HepG2 (cell line): ENCODE data around the gene KDM5A. TPM values are rescaled to one million over a fixed set of nuclear protein-coding genes. Genes with fewer than 3 reads are reported as not detected.

Source experiments
- ATAC-seq: fragments of 200-7000 bp; cut with Tn5 transposase; 3 replicates; pipeline ENCODE4 v1.9.1; 2020; ENCODE audit warnings: mild to moderate bottlenecking, moderate library complexity
- BruUV-seq: library from RNA; stranded (reverse); fragments of 400-500 nt; replicated peaks from 2 replicates; lab custom pipeline; 2021; lab: Mats Ljungman, UMichigan
- CTCF ChIA-PET: fragments of 300-600 bp; formaldehyde crosslinking; extraction: SDS; loops from one replicate; lab custom pipeline; 2021; ENCODE audit warnings: low total read pairs, inconsistent platforms, low intra/inter-chr PET ratio; lab: Yijun Ruan, JAX
- POLR2A ChIA-PET: fragments of 350-600 bp; sonication (Branson Sonifier 250); formaldehyde crosslinking; loops from one replicate; lab custom pipeline; 2020; ENCODE audit warnings: antibody characterized with exemption, inconsistent platforms; lab: Yijun Ruan, JAX
- DNase-seq: peaks from one replicate; pipeline ENCODE4 v3.0.0-alpha.2; 2015; ENCODE audit warnings: low spot score
- FAIRE-seq: peaks from 3 replicates; lab custom pipeline; 2011; peaks lifted over from hg19 to GRCh38; lab: Jason Lieb, UNC
- H2AFZ ChIP-seq: one replicate; pipeline ENCODE4 v1.6.1; 2011; ENCODE audit warnings: low read length, inconsistent platforms
- H3K27ac ChIP-seq: fragments of 300-600 bp; 3 replicates; pipeline ENCODE4 v1.8.0; 2011; ENCODE audit warnings: mixed run types, mild to moderate bottlenecking, mixed read lengths, low read length, inconsistent platforms; ENCODE audit not compliant: insufficient read depth; ENCODE audit errors: extremely low read length
- H3K27me3 ChIP-seq, 2 experiments: fragments of 200-600 bp in 1 of 2; 2 replicates in 1 of 2; 3 replicates in 1 of 2; pipeline versions ENCODE4 v1.6.0 to v1.8.0; 2011; ENCODE audit warnings: low read length in 2 of 2, mild to moderate bottlenecking in 2 of 2, moderate library complexity in 2 of 2, inconsistent platforms in 1 of 2; ENCODE audit not compliant: insufficient read depth in 2 of 2, control insufficient read depth in 1 of 2
- H3K36me3 ChIP-seq, 2 experiments: fragments of 200-600 bp in 1 of 2; replicated peaks in 1 of 2; 2 replicates in 1 of 2; 3 replicates in 1 of 2; pipeline versions ENCODE4 v1.5.1 to v1.8.0; 2011; ENCODE audit warnings: low read length in 2 of 2, inconsistent platforms in 1 of 2; ENCODE audit not compliant: insufficient read depth in 2 of 2, control insufficient read depth in 1 of 2
- H3K4me1 ChIP-seq: 2 replicates; pipeline ENCODE4 v1.5.1; 2012; ENCODE audit warnings: low read length, inconsistent platforms; ENCODE audit not compliant: insufficient read depth
- H3K4me2 ChIP-seq: 2 replicates; pipeline ENCODE4 v1.6.0; 2011; ENCODE audit warnings: low read depth, low read length, inconsistent platforms
- H3K4me3 ChIP-seq, 3 experiments: fragments of 200-600 bp in 1 of 3; sonication (generic), shearing (Covaris generic) in 1 of 3; replicated peaks in 1 of 3; 2 replicates each; pipeline ENCODE4 v1.5.1; 2011 to 2016; ENCODE audit warnings: low read length in 3 of 3, inconsistent platforms in 2 of 3, low read depth in 2 of 3, mild to moderate bottlenecking in 2 of 3, control low read depth in 1 of 3, mixed read lengths in 1 of 3; ENCODE audit not compliant: insufficient read depth in 1 of 3
- H3K79me2 ChIP-seq: one replicate; pipeline ENCODE4 v1.6.1; 2011; ENCODE audit warnings: low read length, inconsistent platforms; ENCODE audit not compliant: insufficient read depth
- H3K9ac ChIP-seq: 2 replicates; pipeline ENCODE4 v1.6.0; 2011; ENCODE audit warnings: mild to moderate bottlenecking, low read depth, low read length, inconsistent platforms; ENCODE audit not compliant: insufficient read depth
- H3K9me3 ChIP-seq: 2 replicates; pipeline ENCODE4 v1.5.1; 2012; ENCODE audit warnings: mild to moderate bottlenecking, low read length
- H4K20me1 ChIP-seq: 2 replicates; pipeline ENCODE4 v1.6.0; 2011; ENCODE audit warnings: inconsistent platforms, mild to moderate bottlenecking, low read length, moderate library complexity; ENCODE audit not compliant: insufficient read depth
- AKAP8 ChIP-seq: sonication (generic); formaldehyde crosslinking; IDR thresholded peaks from 2 replicates; pipeline ENCODE4 v1.5.1; 2020; ENCODE audit warnings: mild to moderate bottlenecking, missing genetic modification reagents
- BCLAF1 ChIP-seq: fragments of 450-650 bp; IDR thresholded peaks from 2 replicates; pipeline ENCODE4 v1.6.1; 2017; ENCODE audit warnings: mild to moderate bottlenecking
- EED ChIP-seq: sonication (generic); formaldehyde crosslinking; IDR thresholded peaks from 2 replicates; pipeline ENCODE4 v1.5.0; 2020; ENCODE audit warnings: mild to moderate bottlenecking, missing genetic modification reagents
- NFAT5 ChIP-seq: sonication (generic); formaldehyde crosslinking; IDR thresholded peaks from 2 replicates; pipeline ENCODE4 v1.4.0; 2020; ENCODE audit warnings: missing genetic modification reagents
- NONO ChIP-seq, 2 experiments: fragments of 450-650 bp in 1 of 2; sonication (generic) in 1 of 2; formaldehyde crosslinking in 1 of 2; IDR thresholded peaks in 1 of 2; conservative IDR thresholded peaks in 1 of 2; 2 replicates each; pipeline versions ENCODE4 v1.6.1 to v1.8.0; 2017 to 2022; ENCODE audit warnings: mild to moderate bottlenecking in 1 of 2, missing genetic modification reagents in 1 of 2, moderate library complexity in 1 of 2
- ZBTB44 ChIP-seq: sonication (generic); formaldehyde crosslinking; IDR thresholded peaks from 2 replicates; pipeline ENCODE4 v1.4.0; 2020; ENCODE audit warnings: missing genetic modification reagents
- ZNF276 ChIP-seq: sonication (generic); formaldehyde crosslinking; IDR thresholded peaks from 2 replicates; pipeline ENCODE4 v1.4.0; 2020; ENCODE audit warnings: mild to moderate bottlenecking, low read depth, missing genetic modification reagents
- ZNF512 ChIP-seq: sonication (generic); formaldehyde crosslinking; IDR thresholded peaks from 2 replicates; pipeline ENCODE4 v1.4.0; 2020; ENCODE audit warnings: mild to moderate bottlenecking, missing genetic modification reagents
- ZNF569 ChIP-seq: sonication (generic); formaldehyde crosslinking; IDR thresholded peaks from 2 replicates; pipeline ENCODE4 v1.5.0; 2020; ENCODE audit warnings: mild to moderate bottlenecking, missing genetic modification reagents, moderate library complexity, borderline replicate concordance
- ZNF746 ChIP-seq: sonication (generic); formaldehyde crosslinking; IDR thresholded peaks from 2 replicates; pipeline ENCODE4 v1.8.0; 2022; ENCODE audit warnings: mild to moderate bottlenecking, missing genetic modification reagents
- WGBS: methylation state at CpG from one replicate; pipeline ENCODE4 v1.1.6; 2017; ENCODE audit warnings: low lambda C conversion rate; 5-methylcytosine and 5-hydroxymethylcytosine counted together
- in situ Hi-C: cut with HindIII; loops from 2 replicates; pipeline ENCODE4 v1.10.0; 2017; ENCODE audit warnings: low pct_unique_long_range_greater_than_20kb; ENCODE audit not compliant: extremely low pct_ligation_motif_present
- intact Hi-C: fragments of 100-400 bp; cut with micrococcal nuclease; formaldehyde crosslinking; loops from one replicate; pipeline ENCODE4 v1.10.0; 2022; ENCODE audit not compliant: unreplicated experiment
- polyA plus RNA-seq, 8 experiments: library from polyadenylated mRNA; depleted of rRNA in 3 of 8; stranded (reverse) in 7 of 8; unstranded in 1 of 8; fragments of >200 nt; fragmentation: Illumina TruSeq in 4 of 8; extraction: Trizol in 4 of 8; gene quantifications; 2 replicates each; pipeline versions ENCODE4 v1.2.1 to v1.2.3, GENCODE V29; 2011 to 2016; ENCODE audit warnings: low read depth in 4 of 8, missing spikeins in 1 of 8, mixed read lengths in 1 of 8; ENCODE audit not compliant: insufficient read depth in 1 of 8
- total RNA-seq, 5 experiments: library from RNA; depleted of rRNA; stranded (reverse); fragments of >200 nt; fragmentation: Illumina TruSeq; extraction: Trizol; gene quantifications; 2 replicates each; pipeline ENCODE4 v1.2.3, GENCODE V29; 2016; ENCODE audit warnings: low read depth in 1 of 5

KDM5A gene
- total and polyA plus RNA-seq, 2 of the 13 experiments (the other 11 are each of a cell fraction or from before 2014, with no cell fraction given), result 12.0 to 29.2 TPM

GRCh38 chr12:233615-233968, 155.5 kb downstream of the KDM5A start:
- no peak overlapping the region for H3K4me3 ChIP-seq
- WGBS, result 91% methylated on average over 3 of the region's 3 CpGs
- H3K79me2 ChIP-seq, result no peaks in the 10 kb centered on the region
- no peak for ATAC-seq
- ChIA-PET CTCF (no interaction called here), POLR2A (interaction anchor here (1.2 kb wide), 1 partner anchor 14 kb away, joined by 4 read pairs; no protein-coding TSS in a partner anchor)
- no peak overlapping the region; the same call in 1 of the 2 replicates for H3K4me2 ChIP-seq
- DNase-seq, result no peak
- no peak for FAIRE-seq
- no peaks in the 10 kb centered on the region for H3K36me3 ChIP-seq
- H2AFZ ChIP-seq, result no peak overlapping the region
- in situ Hi-C loops (no loop called here), intact Hi-C loops (no loop called here)
- no peaks in the 10 kb centered on the region for H4K20me1 ChIP-seq
- H3K9me3 ChIP-seq, result peaks cover 4% of the 10 kb centered on the region; the same call in 1 of the 2 replicates
- H3K9ac ChIP-seq, result no peak overlapping the region
- peaks cover 1 to 6% of the 10 kb centered on the region in 2 experiments; a peak in 3 of 5 replicates for H3K27me3 ChIP-seq
- no TSS peak for BruUV-seq
- peaks cover 58% of the 10 kb centered on the region for H3K4me1 ChIP-seq
- no peak overlapping the region for H3K27ac ChIP-seq
- TF ChIP-seq ZNF276 (CRISPR knock-in tag) (no peak), ZNF746 (CRISPR knock-in tag) (no peak), EED (no peak), NONO (IDR thresholded peaks at IDR 0.05) (no peak), NONO (CRISPR knock-in tag; conservative IDR thresholded peaks at IDR 0.05) (no peak), AKAP8 (CRISPR knock-in tag) (no peak), BCLAF1 (no peak), NFAT5 (no peak), ZNF512 (CRISPR knock-in tag) (no peak), ZBTB44 (CRISPR knock-in tag) (no peak), ZNF569 (CRISPR knock-in tag) (no peak)
